ENCODE results near the gene TRABD2B.

DNA sequence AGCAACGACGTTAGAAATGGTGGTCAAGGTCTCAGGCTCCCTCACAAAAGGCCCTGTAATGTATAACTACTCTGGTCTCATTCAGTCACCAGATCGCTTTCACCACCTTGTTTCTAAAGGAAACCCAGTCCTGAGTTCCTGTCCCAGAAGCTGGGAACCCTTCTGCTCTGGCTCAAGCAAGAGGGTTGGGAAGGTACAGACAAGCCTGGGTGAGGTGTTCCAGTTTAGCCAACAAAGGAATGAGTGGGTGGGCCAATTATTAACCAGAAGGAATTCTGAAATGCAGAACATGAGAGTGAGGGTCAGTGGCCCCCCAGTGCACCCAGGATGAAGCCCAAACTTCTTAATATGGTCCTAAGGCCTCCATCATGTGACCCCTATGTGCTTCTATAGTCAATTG, 17.5 kb downstream of the TRABD2B start:
- TF ChIP-seq EZH2 (IDR thresholded peaks at IDR 0.05; ENCODE audit: insufficient read depth, poor library complexity, severe bottlenecking) (no peak), EZH2phosphoT487 (IDR thresholded peaks at IDR 0.05; ENCODE audit: insufficient read depth, low read depth) (no peak)

All from GM23248 (cell line).